AG04450 (cell line): ENCODE data around the gene PDRG1. TPM values are rescaled to one million over a fixed set of nuclear protein-coding genes. Genes with fewer than 3 reads are reported as not detected.

ENCODE experiments used
- CTCF ChIA-PET: fragments of 300-600, 350-600 bp; formaldehyde crosslinking; extraction: SDS; loops from one replicate; lab custom pipeline; 2022; ENCODE audit warnings: antibody characterized with exemption, inconsistent platforms; lab: Charles Lee
- POLR2A ChIA-PET: fragments of 350-600 bp; formaldehyde crosslinking; extraction: SDS; loops from one replicate; lab custom pipeline; 2021; ENCODE audit warnings: antibody characterized with exemption, inconsistent platforms; lab: Yijun Ruan, JAX
- DNase-seq: peaks from one replicate; pipeline ENCODE4 v3.0.0-alpha.2; 2011; ENCODE audit warnings: low read depth, low spot score
- H3K27ac ChIP-seq: one replicate; pipeline ENCODE4 v1.5.1; 2012; ENCODE audit warnings: low read depth, low read length, control low read depth
- H3K27me3 ChIP-seq: one replicate; pipeline ENCODE4 v1.6.0; 2012; ENCODE audit warnings: low read length; ENCODE audit not compliant: control insufficient read depth, insufficient read depth
- H3K4me3 ChIP-seq: 2 replicates; pipeline ENCODE4 v1.5.1; 2011; ENCODE audit warnings: mild to moderate bottlenecking, low read depth, low read length, control low read depth
- H3K9me3 ChIP-seq: 2 replicates; pipeline ENCODE4 v1.5.1; 2012; ENCODE audit warnings: low read length; ENCODE audit not compliant: control insufficient read depth, insufficient read depth
- CTCF ChIP-seq: IDR thresholded peaks from 2 replicates; pipeline ENCODE4 v1.5.1; 2011; ENCODE audit warnings: low read depth, low read length, control low read depth, inconsistent platforms
- polyA plus RNA-seq: library from polyadenylated mRNA; depleted of rRNA; stranded (reverse); fragments of >200 nt; gene quantifications from 2 replicates; pipeline ENCODE4 v1.2.3, GENCODE V29; 2011

PDRG1 gene
- polyA plus RNA-seq, 1 experiment: 13.2 TPM

- POLR2A ChIA-PET: no interaction called here
- no peak for DNase-seq
- TF ChIP-seq CTCF: no peak
- Histone ChIP-seq H3K9me3 (peaks cover 3% of the 10 kb centered on the region; the same call in 1 of the 2 replicates), H3K27me3 (no peaks in the 10 kb centered on the region), H3K4me3 (no peak overlapping the region), H3K27ac (no peak overlapping the region)
- CTCF ChIA-PET: interaction anchor here (1.3 to 2.4 kb wide), 3 partner anchors 83 to 125 kb away, joined by 5 to 16 read pairs (median 5); no protein-coding TSS in a partner anchor
Observed at GRCh38 chr20:31948008-31948407, 3.8 kb downstream of the PDRG1 start.

GRCh38 chr20:31945785-31946184, 6.1 kb downstream of the PDRG1 start:
- H3K4me3 ChIP-seq: no peak overlapping the region
- ChIA-PET POLR2A (no interaction called here), CTCF (no interaction called here)
- no peak for DNase-seq
- TF ChIP-seq CTCF: no peak
- H3K27me3 ChIP-seq: no peaks in the 10 kb centered on the region
- H3K27ac ChIP-seq: no peak overlapping the region
- H3K9me3 ChIP-seq: peaks cover 3% of the 10 kb centered on the region; the same call in 1 of the 2 replicates

- Histone ChIP-seq H3K9me3 (peaks cover 3% of the 10 kb centered on the region; the same call in 1 of the 2 replicates), H3K4me3 (no peak overlapping the region), H3K27me3 (no peaks in the 10 kb centered on the region), H3K27ac (no peak overlapping the region)
- ChIA-PET CTCF (no interaction called here), POLR2A (no interaction called here)
- DNase-seq: no peak
- no peak for TF ChIP-seq CTCF
Observed at GRCh38 chr20:31945319-31945718, 6.5 kb downstream of the PDRG1 start.

GRCh38 chr20:31943052-31943471, 8.8 kb downstream of the PDRG1 start:
- no peak overlapping the region for H3K4me3 ChIP-seq
- DNase-seq: no peak
- peaks cover 1% of the 10 kb centered on the region; the same call in 1 of the 2 replicates for H3K9me3 ChIP-seq
- ChIA-PET CTCF (interaction anchor here (5.0 kb wide), 1 partner anchor 9 kb away, joined by 33 read pairs; the partner anchor contains the start of gene PDRG1), POLR2A (no interaction called here)
- no peaks in the 10 kb centered on the region for H3K27me3 ChIP-seq
- TF ChIP-seq CTCF: no peak
- no peak overlapping the region for H3K27ac ChIP-seq

- POLR2A ChIA-PET: no interaction called here
- Histone ChIP-seq H3K9me3 (no peaks in the 10 kb centered on the region), H3K27ac (no peak overlapping the region), H3K4me3 (no peak overlapping the region), H3K27me3 (no peaks in the 10 kb centered on the region)
- no peak for DNase-seq
- CTCF ChIA-PET: interaction anchor here (1.0 to 5.0 kb wide), 2 partner anchors 12 to 116 kb away, joined by 3 to 33 read pairs; partner anchors contain the start of gene PDRG1
- no peak for TF ChIP-seq CTCF
Observed at GRCh38 chr20:31939661-31940060, 12.2 kb downstream of the PDRG1 start.
